NCI-H1105 (cell line): ENCODE data around the gene TRPM3.

Experiments used
- DNase-seq: peaks from one replicate; lab custom pipeline; 2025; lab: John Stamatoyannopoulos, UW

The TRPM3 gene

DNA sequence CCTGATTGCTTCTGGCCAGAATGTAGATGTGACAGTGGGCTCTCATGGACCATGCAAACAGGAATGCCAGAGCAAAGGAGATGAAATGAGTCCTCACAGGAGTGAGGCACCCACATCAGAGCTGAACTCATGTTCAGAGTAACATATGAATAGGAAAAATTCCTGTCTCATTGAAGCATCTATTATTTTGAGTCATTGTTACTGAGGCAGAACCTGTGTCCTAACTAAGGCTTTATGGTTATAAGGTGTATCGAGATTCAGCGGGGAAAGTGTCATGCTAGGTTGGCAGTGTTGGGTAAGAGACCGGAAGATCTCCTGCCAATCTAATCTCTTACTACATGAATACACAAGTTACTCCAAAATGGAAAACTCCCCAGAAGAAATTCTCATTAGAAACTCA lies 304.1 kb downstream of the TRPM3 start:
- no peak for DNase-seq

DNA sequence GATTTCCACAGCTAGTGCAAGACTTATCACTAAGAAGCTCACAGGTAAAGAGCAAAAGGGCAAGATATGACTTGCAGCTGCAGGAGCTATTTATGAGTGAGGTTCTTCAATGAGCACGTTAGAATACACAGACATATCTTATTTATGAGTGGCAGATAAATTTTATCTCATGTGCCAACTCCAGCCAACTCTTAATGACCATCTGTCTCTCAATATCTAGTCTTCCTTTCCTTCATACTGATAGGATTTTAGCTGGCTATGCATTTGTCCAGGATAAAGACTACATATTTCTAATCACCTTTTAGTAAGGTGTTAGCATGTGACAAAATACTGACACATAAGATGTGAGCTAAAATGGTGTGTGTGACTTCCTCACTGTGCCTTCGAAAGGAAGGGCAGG lies 304.5 kb downstream of the TRPM3 start:
- no peak for DNase-seq

DNA sequence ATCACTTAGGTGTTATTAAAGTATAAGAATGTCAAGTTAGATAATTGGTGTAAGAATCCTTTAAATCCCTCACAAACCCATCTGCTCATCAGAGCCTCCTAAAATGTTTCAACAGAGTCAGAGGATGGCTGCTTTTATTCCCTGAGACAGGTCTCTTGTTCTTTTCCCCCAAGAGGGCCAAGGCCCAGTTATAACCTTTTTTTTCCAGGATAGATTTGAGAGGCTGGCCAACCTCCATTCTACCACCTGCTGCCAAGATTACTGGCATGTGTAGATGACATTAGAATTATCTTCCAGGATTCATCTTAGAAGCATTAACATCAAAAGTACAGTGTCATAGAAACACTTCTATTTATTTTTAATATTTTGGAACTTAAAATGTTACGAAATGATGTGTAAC lies 305.1 kb downstream of the TRPM3 start:
- no peak for DNase-seq

DNA sequence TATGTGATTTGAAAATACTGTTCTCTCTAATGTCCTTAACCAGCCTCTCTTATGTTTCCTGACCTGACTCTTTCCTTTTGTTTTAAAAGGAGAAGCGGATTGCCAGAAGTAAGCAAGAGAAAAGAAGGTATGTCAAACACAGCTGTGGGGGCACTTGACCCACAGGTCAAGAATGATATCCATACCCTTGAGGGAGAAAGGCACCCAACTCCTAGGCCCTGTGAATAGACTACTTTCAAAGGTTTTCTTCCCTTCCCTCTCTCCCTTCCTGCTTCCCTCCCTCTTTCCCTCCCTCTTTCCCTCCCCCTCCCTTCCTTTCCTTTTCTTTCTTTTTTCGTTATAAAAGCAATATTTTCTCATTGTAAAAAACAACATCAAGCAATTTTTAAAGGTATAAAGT lies 306.8 kb downstream of the TRPM3 start:
- no peak for DNase-seq

DNA sequence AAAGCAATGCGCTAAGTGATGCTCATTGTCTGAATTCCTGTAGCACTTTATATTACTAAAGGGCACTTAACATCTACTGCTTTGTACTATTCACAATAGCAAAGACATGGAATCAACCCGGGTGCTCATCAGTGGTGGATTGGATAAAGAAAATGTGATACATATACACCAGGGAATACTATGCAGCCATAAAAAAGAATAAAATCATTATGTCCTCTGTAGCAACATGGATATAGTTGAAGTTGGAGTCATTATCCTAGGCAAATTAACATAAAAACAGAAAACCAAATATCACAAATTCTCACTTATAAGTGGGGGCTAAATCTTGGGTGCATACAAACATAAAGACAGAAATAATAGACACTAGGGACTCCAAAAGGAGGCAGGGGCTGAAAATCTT lies 308.3 kb downstream of the TRPM3 start:
- no peak for DNase-seq

DNA sequence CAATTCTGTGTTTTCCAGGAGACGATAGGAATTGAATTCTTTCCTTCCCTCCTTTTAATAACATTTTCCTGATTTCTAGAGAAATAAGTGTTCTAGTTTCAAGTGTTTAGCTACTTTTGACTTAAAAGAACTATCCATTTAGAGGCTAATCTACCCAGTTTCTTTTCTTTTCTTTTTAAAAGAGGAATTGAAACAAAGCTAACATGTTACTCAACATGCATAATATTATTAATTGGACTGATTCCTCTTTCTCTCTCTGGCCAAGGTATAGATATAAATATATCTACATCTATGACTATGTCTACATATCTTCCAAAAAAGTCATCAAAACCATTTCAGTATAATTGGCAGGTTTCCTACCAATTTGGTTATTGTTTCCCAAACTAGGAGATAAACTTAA lies 309.8 kb downstream of the TRPM3 start:
- DNase-seq, result no peak

DNA sequence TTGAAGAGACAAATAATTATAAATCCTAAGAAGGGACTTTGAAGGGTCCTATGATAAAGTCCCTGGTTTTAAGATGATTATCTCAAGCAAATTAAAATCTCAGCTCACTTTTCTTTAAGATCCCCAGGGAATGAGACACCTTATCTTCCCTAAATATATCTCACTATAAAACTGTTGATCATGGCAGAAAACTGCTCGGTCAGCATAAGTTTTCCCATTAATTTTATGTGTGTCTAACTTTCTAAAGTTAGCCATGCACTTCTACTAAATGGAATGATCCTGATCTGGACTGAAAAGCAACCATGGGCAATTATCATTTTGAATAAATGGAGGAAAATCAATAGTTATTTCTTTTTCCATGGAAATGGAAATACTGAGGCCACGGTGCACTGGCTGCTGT lies 314.5 kb downstream of the TRPM3 start:
- DNase-seq, result no peak

DNA sequence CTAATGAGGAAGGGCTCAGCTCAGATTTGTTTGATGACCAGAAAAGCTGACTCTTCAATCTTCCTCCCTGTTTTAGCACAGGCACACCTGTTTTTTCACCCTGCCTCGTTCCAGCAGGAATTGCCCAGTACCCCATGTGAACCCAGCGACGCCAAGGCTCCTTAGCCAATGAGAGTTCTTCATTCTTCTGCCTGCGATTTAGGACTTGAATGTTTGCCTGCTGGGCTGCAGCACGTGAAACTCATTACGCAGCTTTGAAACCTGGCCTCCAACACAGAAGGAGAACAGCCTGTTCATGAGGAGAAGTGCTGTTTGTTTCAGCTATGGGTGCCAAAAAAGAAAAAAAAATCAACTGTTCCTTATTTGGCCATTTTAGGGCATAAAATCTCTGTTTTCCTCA lies 315.5 kb downstream of the TRPM3 start:
- no peak for DNase-seq

DNA sequence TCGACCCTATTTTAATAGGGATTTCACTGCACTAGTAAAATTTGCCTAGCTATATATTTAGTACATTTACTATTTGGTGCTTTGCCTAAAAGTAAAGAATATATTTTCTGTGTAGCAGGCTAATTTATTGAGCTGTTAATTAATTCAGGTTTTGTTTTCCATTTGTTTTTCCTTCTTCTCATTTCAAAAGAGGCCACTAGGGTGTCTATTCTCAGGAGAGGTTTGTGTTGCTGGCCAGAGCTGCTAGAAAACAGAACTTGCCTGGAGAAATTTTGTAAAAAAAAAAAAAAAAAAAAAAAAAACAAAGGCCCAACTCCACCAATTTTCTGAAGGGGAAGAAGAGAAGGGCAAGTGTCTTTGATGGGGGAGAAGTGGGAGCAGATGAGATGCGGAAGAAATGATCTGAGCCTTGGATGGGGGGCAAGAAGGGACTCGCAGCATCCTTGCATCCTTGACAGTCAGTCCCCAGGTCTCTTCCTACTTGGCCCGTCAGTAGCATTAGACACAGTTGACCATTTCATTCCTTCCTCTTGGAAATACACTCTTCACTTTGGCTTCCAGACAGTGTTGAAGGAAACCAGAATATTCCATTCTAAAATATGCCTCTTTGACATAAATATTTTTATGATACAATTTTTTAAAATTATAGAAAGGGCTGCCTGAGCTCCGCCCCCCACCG lies 318.5 kb downstream of the TRPM3 start:
- no peak for DNase-seq

DNA sequence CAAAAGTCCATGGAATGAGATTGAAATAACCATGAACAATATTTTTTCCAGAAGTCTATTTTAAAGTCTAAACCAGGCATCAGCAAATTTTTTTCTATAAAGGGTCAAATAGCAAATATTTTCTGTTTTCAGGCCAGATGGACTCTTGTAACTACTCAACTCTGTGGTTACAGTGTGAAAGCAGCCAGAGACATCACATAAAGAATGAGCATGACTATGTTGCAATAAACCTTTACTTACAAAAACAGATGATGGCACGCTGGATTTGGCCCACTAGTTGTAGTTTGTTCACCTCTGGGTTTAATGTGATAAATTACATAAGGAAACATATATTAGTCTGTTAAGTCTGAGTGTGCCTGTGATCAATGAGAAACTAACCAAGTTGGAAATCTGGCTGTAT lies 319.2 kb downstream of the TRPM3 start:
- no peak for DNase-seq

DNA sequence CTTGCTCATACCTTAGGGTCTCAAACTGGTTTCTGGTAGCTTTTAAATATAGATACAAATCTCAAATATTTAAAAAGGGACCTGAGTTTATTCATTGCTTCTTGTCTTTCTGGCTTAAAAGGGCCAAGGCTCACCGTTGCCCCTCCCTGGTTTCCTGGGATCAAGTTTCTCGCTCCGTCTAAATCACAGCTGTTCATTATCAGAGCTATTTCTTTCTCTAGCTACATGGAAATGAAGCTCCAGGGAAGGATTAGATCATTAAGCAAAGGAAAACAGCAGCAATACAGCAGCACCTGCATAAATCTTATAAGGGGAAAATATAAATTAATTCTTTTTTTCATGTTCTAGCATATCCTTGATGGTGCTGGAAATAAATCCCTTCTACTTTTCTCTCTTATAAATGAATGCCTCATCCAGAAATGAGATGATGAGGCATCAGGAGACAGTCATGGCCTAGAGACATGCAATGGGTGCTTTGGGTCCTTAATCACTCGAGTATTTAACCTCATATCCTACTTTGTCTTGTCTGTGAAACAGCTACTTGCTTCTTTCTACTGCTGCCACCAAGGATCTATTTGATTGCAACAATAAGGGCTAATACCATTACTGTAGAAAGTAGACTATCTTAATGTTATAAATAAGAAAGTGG lies 320.1 kb downstream of the TRPM3 start:
- no peak for DNase-seq

DNA sequence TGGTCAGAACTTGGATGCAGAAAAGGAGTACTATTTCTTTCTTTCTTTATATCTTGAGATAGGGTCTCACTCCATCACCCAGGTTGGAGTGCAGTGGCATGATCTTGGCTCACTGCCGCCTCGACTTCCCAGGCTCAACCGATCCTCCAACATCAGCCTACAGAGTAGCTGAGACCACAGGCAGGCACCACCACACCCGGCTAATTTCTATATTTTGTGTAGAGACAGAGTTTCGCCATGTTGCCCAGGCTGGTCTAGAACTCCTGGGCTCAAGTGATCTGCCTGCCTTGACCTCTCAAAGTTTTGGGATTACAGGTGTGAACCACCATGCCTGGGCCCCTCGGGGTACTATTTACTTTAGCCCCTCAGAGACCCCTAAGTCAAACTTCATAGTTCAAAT lies 323.4 kb downstream of the TRPM3 start:
- DNase-seq, result no peak

DNA sequence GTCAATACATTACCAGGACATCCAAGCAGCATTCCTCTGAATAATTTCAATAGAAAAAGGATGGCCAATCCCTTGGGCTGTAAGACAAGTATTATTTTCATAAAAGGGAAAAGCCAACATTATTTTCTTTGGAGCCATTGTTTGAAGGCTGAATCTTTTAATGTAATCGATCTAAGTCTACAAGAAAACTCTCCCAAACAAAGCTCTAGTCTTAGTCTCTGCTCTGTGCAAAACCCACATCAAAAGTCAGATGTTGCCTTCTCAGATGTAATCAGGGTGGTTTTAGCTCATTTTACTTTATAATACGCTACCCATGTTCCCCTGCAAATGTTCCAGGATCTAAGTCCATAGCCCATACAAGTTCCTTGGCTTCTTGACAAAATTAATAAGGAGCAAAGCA lies 325.6 kb downstream of the TRPM3 start:
- no peak for DNase-seq

DNA sequence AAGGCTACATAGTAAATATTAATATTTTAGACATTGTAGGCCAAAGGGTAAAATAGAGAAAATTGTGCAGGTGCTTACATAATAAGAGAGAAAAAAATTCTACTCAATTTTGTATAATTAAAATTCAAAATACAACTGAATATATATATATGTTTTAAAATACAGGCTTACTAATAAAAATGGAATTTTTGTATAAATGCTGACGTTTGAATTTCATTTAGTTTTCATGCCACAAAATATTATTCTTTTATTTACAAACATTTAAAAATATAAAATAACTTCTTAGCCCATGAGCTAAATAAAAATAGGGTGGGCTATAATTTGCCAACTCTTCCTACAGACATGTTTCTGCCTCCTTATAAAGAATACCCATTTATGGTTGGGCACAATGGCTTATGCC lies 328.6 kb downstream of the TRPM3 start:
- no peak for DNase-seq

DNA sequence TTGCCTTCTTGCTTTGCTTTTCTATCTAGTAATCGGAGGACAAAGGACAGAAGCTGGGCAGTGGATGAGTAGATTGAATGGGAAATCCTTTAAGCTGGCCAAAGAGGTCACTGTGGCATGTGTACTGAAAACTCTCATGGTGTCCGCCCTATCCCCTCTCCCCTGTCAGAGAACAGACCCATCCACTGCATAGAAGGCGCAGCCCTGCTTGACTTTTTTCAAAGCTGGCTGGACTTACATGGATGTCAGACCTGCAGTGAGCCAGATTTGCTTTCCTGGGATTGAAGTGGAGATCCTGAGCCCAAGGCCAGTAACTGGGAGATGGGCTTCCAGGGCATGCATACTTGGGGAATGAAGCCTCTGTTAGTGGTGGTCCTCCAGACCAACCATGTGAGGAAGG lies 329.5 kb downstream of the TRPM3 start:
- no peak for DNase-seq

DNA sequence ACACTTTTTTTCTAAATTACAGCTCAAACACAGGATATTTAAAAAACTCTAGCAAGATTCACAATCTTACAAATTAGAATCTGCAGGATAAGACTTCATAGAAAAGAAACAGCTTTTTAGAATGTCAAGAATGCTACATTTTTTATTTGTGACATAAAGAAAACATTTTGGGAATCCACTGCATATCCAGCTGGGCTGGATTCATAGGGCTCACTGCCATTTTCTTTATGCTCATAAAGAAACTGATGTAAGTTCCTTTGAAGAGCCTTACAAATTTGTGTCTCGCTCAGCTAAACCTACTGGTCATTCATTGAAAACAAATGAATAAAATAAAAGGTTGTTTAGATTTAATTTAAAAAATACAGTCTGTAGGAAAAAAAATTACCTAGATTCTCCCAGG lies 332.3 kb downstream of the TRPM3 start:
- DNase-seq, result no peak

DNA sequence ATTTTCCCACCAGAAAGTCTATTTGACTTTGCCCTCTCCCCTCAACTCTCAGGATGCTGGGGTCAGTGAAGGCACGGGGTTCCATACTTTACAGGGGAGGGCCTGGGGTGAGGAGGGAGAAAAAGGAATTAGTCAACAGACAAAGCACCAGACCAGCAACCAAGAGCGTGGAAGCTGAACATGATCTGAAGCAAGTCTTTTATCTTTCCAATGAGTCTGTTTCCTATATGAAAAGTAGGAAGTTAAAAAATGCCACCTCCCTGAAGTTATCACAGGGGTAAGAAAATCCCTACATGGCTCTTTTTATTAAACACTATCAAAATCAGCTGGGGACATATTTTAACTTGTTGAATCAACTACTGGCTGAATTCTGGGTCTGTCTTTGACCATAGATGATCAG lies 337.0 kb downstream of the TRPM3 start:
- no peak for DNase-seq

DNA sequence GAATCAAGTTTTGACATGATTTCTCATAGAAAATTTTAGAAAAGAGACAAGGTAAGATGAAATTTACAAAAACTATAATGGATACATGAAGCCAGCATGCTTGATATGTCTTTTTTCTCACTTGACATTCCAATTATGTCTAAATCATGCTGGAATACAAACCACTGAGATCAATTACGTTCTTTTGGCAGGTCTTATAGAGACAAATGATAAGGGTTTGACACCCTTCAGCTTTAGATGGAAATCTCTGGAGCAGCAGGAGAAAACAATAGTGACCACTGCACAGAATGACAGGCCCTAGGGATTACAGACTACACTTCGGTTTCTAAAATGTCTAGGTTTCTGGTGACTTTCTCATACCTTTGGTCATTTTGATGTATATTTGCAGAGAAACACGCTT lies 342.9 kb downstream of the TRPM3 start:
- DNase-seq, result no peak

DNA sequence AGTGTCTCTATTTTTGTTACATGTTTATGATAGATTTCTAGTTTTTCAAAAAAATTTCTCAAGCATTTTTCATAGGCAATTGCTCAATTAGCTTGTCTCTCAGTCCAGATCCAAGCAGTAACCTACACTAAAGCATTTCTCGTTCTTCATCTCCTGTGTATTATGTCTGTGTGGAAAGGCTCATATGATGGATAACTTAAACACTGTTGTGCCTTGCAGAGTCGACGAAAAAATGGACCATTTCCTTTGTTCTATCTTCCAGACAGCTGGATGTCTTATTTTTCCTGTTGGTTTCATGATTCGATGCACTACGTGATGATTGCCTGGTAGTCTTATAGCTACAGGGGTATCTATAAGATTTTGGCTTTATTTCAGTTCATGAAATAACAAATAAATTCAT lies 347.8 kb downstream of the TRPM3 start:
- no peak for DNase-seq

DNA sequence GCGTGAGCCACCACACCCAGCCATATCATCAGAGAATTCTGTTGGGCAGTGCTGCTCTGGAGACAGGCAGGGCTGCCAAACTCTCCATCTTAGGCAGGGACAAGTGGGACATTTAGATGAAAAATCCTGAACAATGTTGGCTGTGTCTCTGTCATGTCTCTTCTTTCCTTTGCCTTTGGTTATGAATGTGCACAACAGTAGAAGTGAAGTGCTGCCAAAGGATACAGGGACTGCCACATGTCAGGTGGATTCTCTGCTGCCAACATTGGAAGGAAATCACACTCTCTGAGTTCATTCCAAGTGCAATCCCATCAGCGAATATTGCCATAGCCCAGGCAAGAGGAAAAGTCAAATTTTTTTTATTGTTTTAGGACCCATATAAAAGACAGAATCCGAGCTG lies 348.8 kb downstream of the TRPM3 start:
- DNase-seq, result no peak

DNA sequence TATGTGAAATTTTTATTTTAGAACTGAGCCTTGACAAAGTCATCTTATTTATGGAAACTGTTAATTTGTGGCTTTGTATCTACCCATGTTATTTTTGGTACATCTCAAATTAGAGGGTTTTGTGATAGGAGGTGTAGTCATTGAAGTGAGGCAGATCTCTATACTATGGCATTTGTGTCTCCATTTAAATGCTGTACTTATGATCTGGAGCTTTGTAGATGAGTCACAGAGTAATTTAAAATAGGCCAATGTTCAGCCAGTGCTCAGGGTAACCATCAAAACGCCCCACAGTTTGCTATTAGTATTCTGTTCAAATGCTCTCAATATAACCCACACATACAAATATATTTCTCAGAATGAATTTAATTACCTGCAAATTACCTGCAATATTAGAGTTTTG lies 355.5 kb downstream of the TRPM3 start:
- DNase-seq, result no peak

DNA sequence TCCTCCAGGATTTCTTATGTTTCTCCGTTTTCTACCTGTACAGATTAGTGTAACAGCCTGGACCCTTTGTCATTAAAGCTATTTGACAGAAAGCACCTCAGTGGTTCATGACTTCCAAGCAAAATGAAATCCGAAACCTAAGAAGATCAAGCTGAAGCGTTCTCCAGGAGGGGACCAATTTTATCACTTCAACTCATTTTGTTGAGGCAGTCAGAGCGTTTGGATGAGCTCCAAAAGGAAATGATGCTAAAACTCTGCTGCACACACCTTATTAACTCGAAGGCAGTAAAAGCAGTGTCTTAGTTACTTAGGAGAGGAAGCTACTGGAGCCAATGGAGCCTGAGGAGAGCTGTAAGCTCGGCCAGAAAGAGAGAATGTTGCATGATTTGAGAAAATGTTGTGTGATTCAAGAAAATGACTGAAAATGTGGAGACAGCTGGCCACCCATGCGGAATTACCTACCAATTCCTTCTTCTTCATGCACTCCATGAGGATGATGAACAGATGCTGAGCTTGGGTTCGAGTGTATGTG lies 360.2 kb downstream of the TRPM3 start:
- peak; percentile 71 for DNase-seq

DNA sequence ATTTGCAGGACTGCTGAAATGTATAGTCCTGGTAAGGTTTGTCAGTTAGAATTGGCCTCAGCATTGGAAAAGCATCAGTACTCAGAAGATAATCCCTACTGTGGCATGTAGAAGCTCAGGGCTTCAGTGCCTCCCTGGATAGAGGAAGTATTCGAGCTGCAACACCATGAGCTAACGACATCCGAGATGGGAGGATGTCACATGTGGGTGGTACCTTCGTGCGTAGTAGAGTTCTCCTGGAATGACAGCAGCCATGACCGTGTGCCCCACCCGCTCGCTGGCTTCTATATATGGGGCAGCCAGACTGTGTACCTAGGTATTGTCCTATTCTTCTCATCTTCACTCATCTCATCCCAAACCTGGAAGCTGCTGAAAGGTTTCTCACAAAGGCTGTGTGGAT lies 361.2 kb downstream of the TRPM3 start:
- DNase-seq, result no peak

DNA sequence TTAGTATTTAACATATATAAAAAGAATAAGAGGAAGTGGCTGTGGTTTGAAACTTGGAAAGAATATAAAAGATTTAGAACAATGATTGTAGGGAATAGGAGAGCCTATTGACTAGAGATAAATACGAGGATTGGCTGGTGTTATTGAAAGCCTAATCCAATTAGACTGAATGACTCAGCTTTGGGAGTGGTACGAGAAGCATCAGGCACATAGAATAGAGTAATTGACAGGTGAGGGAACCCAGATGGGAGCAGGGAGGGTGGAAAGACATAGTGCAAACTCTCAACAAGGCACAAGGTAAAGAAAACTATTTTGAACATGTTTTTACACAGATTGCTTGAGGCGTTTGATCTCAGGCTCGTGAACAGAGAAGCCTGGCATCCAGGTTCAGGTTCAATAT lies 368.1 kb downstream of the TRPM3 start:
- no peak for DNase-seq
